ENCODE data around the gene MED13. TPM values are rescaled to one million over a fixed set of nuclear protein-coding genes. Genes with fewer than 3 reads are reported as not detected.

MED13 gene
- total and polyA plus RNA-seq, 4 donors, result 6.6 to 64.0 (median 26.0) TPM

DNA sequence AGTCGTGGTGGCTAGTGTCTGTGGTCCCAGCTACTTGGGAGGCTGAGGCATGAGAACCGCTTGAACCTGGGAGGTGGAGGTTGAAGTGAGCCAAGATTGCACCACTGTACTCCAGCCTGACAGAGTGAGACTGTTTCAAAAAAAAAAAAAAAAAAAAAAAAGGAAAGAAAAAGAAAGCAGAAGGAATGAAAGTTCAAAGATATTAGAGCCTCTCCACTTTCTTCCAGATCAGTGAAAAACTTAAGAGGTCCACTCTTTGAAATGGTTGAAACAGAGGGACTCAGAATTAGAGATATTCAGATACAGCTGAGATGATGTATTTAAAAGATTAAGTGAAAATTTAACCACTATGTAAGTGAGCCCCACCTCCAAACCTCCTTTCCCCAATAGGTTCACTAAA lies 16.8 kb downstream of the MED13 start (continued):
- TF ChIP-seq, protein P1, sequence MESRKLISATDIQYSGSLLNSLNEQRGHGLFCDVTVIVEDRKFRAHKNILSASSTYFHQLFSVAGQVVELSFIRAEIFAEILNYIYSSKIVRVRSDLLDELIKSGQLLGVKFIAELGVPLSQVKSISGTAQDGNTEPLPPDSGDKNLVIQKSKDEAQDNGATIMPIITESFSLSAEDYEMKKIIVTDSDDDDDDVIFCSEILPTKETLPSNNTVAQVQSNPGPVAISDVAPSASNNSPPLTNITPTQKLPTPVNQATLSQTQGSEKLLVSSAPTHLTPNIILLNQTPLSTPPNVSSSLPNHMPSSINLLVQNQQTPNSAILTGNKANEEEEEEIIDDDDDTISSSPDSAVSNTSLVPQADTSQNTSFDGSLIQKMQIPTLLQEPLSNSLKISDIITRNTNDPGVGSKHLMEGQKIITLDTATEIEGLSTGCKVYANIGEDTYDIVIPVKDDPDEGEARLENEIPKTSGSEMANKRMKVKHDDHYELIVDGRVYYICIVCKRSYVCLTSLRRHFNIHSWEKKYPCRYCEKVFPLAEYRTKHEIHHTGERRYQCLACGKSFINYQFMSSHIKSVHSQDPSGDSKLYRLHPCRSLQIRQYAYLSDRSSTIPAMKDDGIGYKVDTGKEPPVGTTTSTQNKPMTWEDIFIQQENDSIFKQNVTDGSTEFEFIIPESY (IDR thresholded peaks at IDR 0.05), result no peak
- TF ChIP-seq RAD21 (IDR thresholded peaks at IDR 0.05) (no peak), GABPA (IDR thresholded peaks at IDR 0.05 in 1 of 2, conservative IDR thresholded peaks at IDR 0.05 in 1 of 2) (no peak), FOXA2 (IDR thresholded peaks at IDR 0.05) (no peak), HNF4A (conservative IDR thresholded peaks at IDR 0.05) (no peak)
- TF ChIP-seq, protein P2, sequence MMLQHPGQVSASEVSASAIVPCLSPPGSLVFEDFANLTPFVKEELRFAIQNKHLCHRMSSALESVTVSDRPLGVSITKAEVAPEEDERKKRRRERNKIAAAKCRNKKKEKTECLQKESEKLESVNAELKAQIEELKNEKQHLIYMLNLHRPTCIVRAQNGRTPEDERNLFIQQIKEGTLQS (IDR thresholded peaks at IDR 0.05), result no peak

DNA sequence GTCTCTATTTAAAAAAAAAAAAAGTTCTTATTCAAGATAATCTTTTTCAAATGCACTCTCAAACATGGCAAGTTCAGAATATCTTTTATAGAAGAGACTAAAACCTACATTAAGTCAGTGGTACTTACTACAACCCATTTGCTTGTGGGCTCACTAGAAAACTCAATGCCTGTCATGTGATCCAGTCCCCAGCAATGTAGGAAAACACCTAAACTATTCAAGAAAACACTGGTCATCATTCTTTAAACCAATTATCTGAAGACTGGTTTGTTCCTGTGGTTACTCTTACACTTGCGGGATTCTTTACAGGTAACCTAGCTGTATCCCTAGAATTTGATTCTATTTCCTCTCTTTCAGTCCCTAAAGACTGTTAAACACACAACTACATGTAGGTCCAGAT lies 19.6 kb downstream of the MED13 start:
- TF ChIP-seq NR2F2 (IDR thresholded peaks at IDR 0.05) (no peak), JUND (IDR thresholded peaks at IDR 0.05) (no peak), FOXA2 (IDR thresholded peaks at IDR 0.05) (no peak)
- TF ChIP-seq, protein P1 (IDR thresholded peaks at IDR 0.05), result no peak
- H3K9ac ChIP-seq (ENCODE audit: low read depth in 1 of 2, low read length in 2 of 2), result no peak overlapping the region
- DNase-seq (ENCODE audit: low spot score), result no peak
- H3K27me3 ChIP-seq (ENCODE audit: control insufficient read depth in 4 of 4, insufficient read depth in 4 of 4, low read length in 3 of 4), result no peaks in the 10 kb centered on the region
- H3K27ac ChIP-seq (ENCODE audit: low read depth in 1 of 2, low read length in 2 of 2), result no peak overlapping the region
- H3K9me3 ChIP-seq (ENCODE audit: control insufficient read depth in 4 of 4, low read length in 3 of 4), result no peaks in the 10 kb centered on the region
- 97% methylated on average over 1 of the region's 1 CpG for WGBS
- H3K4me1 ChIP-seq (ENCODE audit: control insufficient read depth in 4 of 4, insufficient read depth in 4 of 4, low read length in 3 of 4), result peaks cover 0 to 20% (median 9%) of the 10 kb centered on the region in 4 donors
- H3K36me3 ChIP-seq (ENCODE audit: control insufficient read depth in 4 of 4, insufficient read depth in 3 of 4, low read depth in 1 of 4, low read length in 3 of 4), result peaks cover 3 to 30% (median 11%) of the 10 kb centered on the region in 4 donors
- H3K4me3 ChIP-seq (ENCODE audit: low read depth in 1 of 3, low read length in 3 of 3), result no peak overlapping the region

DNA sequence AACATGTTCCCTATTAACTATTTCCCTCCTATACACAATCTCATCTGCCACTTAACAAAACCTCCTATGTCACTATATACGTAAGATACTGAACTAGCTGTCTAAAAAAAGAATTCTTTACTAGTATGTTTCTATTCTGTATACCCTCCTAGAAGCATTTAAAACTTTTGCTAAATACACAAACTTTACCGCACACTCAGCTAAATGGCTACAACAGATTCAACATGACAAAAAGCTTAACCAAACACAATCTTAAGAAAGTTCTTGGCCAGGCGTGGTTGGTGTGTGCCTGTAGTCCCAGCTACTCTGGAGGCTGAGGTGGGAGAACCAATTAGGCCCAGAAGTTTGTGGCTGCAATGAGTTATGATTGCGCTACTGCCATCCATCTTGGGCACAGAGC lies 20.0 kb downstream of the MED13 start:
- Histone ChIP-seq H3K36me3 (ENCODE audit: control insufficient read depth in 4 of 4, insufficient read depth in 3 of 4, low read depth in 1 of 4, low read length in 3 of 4) (peaks cover 3 to 33% (median 10%) of the 10 kb centered on the region in 4 donors), H3K9ac (ENCODE audit: low read depth in 1 of 2, low read length in 2 of 2) (no peak overlapping the region), H3K27ac (ENCODE audit: low read depth in 1 of 2, low read length in 2 of 2) (no peak overlapping the region), H3K9me3 (ENCODE audit: control insufficient read depth in 4 of 4, low read length in 3 of 4) (no peaks in the 10 kb centered on the region), H3K27me3 (ENCODE audit: control insufficient read depth in 4 of 4, insufficient read depth in 4 of 4, low read length in 3 of 4) (no peaks in the 10 kb centered on the region), H3K4me1 (ENCODE audit: control insufficient read depth in 4 of 4, insufficient read depth in 4 of 4, low read length in 3 of 4) (peaks cover 0 to 18% (median 7%) of the 10 kb centered on the region in 4 donors), H3K4me3 (ENCODE audit: low read depth in 1 of 3, low read length in 3 of 3) (no peak overlapping the region)
- 97% methylated on average over 4 of the region's 4 CpGs for WGBS
- DNase-seq (ENCODE audit: low spot score), result no peak
- TF ChIP-seq GABPA (IDR thresholded peaks at IDR 0.05 in 1 of 2, conservative IDR thresholded peaks at IDR 0.05 in 1 of 2) (no peak), RAD21 (IDR thresholded peaks at IDR 0.05) (no peak), RXRA (IDR thresholded peaks at IDR 0.05) (no peak)
- TF ChIP-seq, protein P1 (IDR thresholded peaks at IDR 0.05), result no peak
- TF ChIP-seq, protein P2 (IDR thresholded peaks at IDR 0.05), result no peak
- TF ChIP-seq, protein P3, sequence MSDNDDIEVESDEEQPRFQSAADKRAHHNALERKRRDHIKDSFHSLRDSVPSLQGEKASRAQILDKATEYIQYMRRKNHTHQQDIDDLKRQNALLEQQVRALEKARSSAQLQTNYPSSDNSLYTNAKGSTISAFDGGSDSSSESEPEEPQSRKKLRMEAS (IDR thresholded peaks at IDR 0.05), result no peak

All from liver (tissue), 9 donors.